ENCODE data around the gene BTBD9.

- TF ChIP-seq EZH2 (IDR thresholded peaks at IDR 0.05; ENCODE audit: borderline replicate concordance): no peak
- no peak for TF ChIP-seq CTCF (IDR thresholded peaks at IDR 0.05; ENCODE audit: poor library complexity)
- TF ChIP-seq EZH2phosphoT487 (IDR thresholded peaks at IDR 0.05; ENCODE audit: low read depth, severe bottlenecking, unreplicated experiment): no peak
Measured at GRCh38 chr6:38420207-38420606, 219.5 kb downstream of the BTBD9 start.

Measured in hepatocyte (in vitro differentiated cells).